HepG2 (cell line): ENCODE measurements around the gene PRM2. TPM values are rescaled to one million over a fixed set of nuclear protein-coding genes. Genes with fewer than 3 reads are reported as not detected.
A peak's percentile ranks its signal among the peaks of the same experiment; 100 is the strongest.

Experiments
- BRCA1 ChIP-seq: sonication (generic); formaldehyde crosslinking; IDR thresholded peaks from 2 replicates; pipeline ENCODE4 v1.4.0; 2020; ENCODE audit warnings: missing genetic modification reagents
- CBX2 ChIP-seq, 2 experiments: fragments of 200-600 bp in 1 of 2; sonication (generic); formaldehyde crosslinking in 1 of 2; IDR thresholded peaks; 2 replicates each; pipeline versions ENCODE4 v1.7.0 to v1.8.1; 2018 to 2022; ENCODE audit warnings: low read depth in 2 of 2, low read length in 1 of 2, mild to moderate bottlenecking in 1 of 2, missing genetic modification reagents in 1 of 2
- DNMT3B ChIP-seq: conservative IDR thresholded peaks from 2 replicates; pipeline ENCODE4 v1.6.1; 2016; ENCODE audit warnings: missing biosample characterization, control low read depth
- ISL2 ChIP-seq: sonication (generic); formaldehyde crosslinking; IDR thresholded peaks from 2 replicates; pipeline ENCODE4 v1.5.0; 2020; ENCODE audit warnings: missing genetic modification reagents
- KAT7 ChIP-seq: IDR thresholded peaks from 2 replicates; pipeline ENCODE4 v1.6.1; 2018; ENCODE audit warnings: borderline replicate concordance, missing compliant biosample characterization
- KLF9 ChIP-seq: IDR thresholded peaks from 2 replicates; pipeline ENCODE4 v1.6.1; 2016; ENCODE audit warnings: low read depth
- NFIB ChIP-seq: sonication (generic); formaldehyde crosslinking; IDR thresholded peaks from 2 replicates; pipeline ENCODE4 v1.9.0; 2021; ENCODE audit warnings: missing genetic modification reagents, mild to moderate bottlenecking, borderline replicate concordance
- ONECUT2 ChIP-seq: sonication (generic); formaldehyde crosslinking; IDR thresholded peaks from 2 replicates; pipeline ENCODE4 v1.4.0; 2020; ENCODE audit warnings: missing genetic modification reagents
- PITX1 ChIP-seq: sonication (generic); formaldehyde crosslinking; IDR thresholded peaks from 2 replicates; pipeline ENCODE4 v1.5.1; 2020; ENCODE audit warnings: mild to moderate bottlenecking, missing genetic modification reagents
- SMAD9 ChIP-seq: sonication (generic); formaldehyde crosslinking; IDR thresholded peaks from 2 replicates; pipeline ENCODE4 v1.5.1; 2020; ENCODE audit warnings: mild to moderate bottlenecking, missing genetic modification reagents
- TBL1XR1 ChIP-seq: fragments of 150-350 bp; IDR thresholded peaks from 2 replicates; pipeline ENCODE4 v1.6.1; 2014; ENCODE audit warnings: borderline replicate concordance, low read length; ENCODE audit not compliant: partially characterized antibody
- TFDP1 ChIP-seq: IDR thresholded peaks from 2 replicates; pipeline ENCODE4 v1.6.1; 2016; ENCODE audit warnings: missing compliant biosample characterization, missing genetic modification reagents, borderline replicate concordance
- ZFAT ChIP-seq: sonication (generic); formaldehyde crosslinking; conservative IDR thresholded peaks from 2 replicates; pipeline ENCODE4 v1.8.1; 2023; ENCODE audit warnings: missing genetic modification reagents, inconsistent platforms
- ZNF234 ChIP-seq: sonication (generic); formaldehyde crosslinking; conservative IDR thresholded peaks from 2 replicates; pipeline ENCODE4 v1.5.1; 2020; ENCODE audit warnings: mild to moderate bottlenecking, missing genetic modification reagents
- ZNF556 ChIP-seq: sonication (generic); formaldehyde crosslinking; IDR thresholded peaks from 2 replicates; pipeline ENCODE4 v1.4.0; 2020; ENCODE audit warnings: mild to moderate bottlenecking, missing genetic modification reagents, borderline replicate concordance
- ZNF781 ChIP-seq: sonication (generic); formaldehyde crosslinking; IDR thresholded peaks from 2 replicates; pipeline ENCODE4 v1.5.1; 2020; ENCODE audit warnings: borderline replicate concordance, mild to moderate bottlenecking, missing genetic modification reagents; ENCODE audit errors: not compliant biosample characterization
- ZNF83 ChIP-seq: sonication (generic); formaldehyde crosslinking; IDR thresholded peaks from 2 replicates; pipeline ENCODE4 v1.4.0; 2020; ENCODE audit warnings: missing genetic modification reagents, mild to moderate bottlenecking, borderline replicate concordance
- polyA plus RNA-seq, 8 experiments: library from polyadenylated mRNA; depleted of rRNA in 3 of 8; stranded (reverse) in 7 of 8; unstranded in 1 of 8; fragments of >200 nt; fragmentation: Illumina TruSeq in 4 of 8; extraction: Trizol in 4 of 8; gene quantifications; 2 replicates each; pipeline versions ENCODE4 v1.2.1 to v1.2.3, GENCODE V29; 2011 to 2016; ENCODE audit warnings: low read depth in 4 of 8, missing spikeins in 1 of 8, mixed read lengths in 1 of 8; ENCODE audit not compliant: insufficient read depth in 1 of 8
- total RNA-seq, 5 experiments: library from RNA; depleted of rRNA; stranded (reverse); fragments of >200 nt; fragmentation: Illumina TruSeq; extraction: Trizol; gene quantifications; 2 replicates each; pipeline ENCODE4 v1.2.3, GENCODE V29; 2016; ENCODE audit warnings: low read depth in 1 of 5
- TF ChIP-seq, protein P1 (sequence below): sonication (generic); formaldehyde crosslinking; IDR thresholded peaks from 2 replicates; pipeline ENCODE4 v1.5.1; 2020; ENCODE audit warnings: mild to moderate bottlenecking, missing genetic modification reagents, moderate library complexity
- TF ChIP-seq, protein P2 (sequence below): sonication (generic); formaldehyde crosslinking; IDR thresholded peaks from 2 replicates; pipeline ENCODE4 v1.4.0; 2020; ENCODE audit warnings: missing genetic modification reagents, borderline replicate concordance

The PRM2 gene
- total and polyA plus RNA-seq, 2 of the 13 experiments (the other 11 are each of a cell fraction or from before 2014, with no cell fraction given), result 0.54 TPM; not detected in 1

- TF ChIP-seq, protein P1, sequence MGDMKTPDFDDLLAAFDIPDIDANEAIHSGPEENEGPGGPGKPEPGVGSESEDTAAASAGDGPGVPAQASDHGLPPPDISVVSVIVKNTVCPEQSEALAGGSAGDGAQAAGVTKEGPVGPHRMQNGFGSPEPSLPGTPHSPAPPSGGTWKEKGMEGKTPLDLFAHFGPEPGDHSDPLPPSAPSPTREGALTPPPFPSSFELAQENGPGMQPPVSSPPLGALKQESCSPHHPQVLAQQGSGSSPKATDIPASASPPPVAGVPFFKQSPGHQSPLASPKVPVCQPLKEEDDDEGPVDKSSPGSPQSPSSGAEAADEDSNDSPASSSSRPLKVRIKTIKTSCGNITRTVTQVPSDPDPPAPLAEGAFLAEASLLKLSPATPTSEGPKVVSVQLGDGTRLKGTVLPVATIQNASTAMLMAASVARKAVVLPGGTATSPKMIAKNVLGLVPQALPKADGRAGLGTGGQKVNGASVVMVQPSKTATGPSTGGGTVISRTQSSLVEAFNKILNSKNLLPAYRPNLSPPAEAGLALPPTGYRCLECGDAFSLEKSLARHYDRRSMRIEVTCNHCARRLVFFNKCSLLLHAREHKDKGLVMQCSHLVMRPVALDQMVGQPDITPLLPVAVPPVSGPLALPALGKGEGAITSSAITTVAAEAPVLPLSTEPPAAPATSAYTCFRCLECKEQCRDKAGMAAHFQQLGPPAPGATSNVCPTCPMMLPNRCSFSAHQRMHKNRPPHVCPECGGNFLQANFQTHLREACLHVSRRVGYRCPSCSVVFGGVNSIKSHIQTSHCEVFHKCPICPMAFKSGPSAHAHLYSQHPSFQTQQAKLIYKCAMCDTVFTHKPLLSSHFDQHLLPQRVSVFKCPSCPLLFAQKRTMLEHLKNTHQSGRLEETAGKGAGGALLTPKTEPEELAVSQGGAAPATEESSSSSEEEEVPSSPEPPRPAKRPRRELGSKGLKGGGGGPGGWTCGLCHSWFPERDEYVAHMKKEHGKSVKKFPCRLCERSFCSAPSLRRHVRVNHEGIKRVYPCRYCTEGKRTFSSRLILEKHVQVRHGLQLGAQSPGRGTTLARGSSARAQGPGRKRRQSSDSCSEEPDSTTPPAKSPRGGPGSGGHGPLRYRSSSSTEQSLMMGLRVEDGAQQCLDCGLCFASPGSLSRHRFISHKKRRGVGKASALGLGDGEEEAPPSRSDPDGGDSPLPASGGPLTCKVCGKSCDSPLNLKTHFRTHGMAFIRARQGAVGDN, result peak; percentile 100
- 0 out of 2 replicates have a peak, but pooled peaks have one; percentile 35 for TF ChIP-seq BRCA1
- TF ChIP-seq ZNF781 (CRISPR knock-in tag), result peak; percentile 51
- no peak for TF ChIP-seq CBX2 (IDR thresholded peaks at IDR 0.05; ENCODE audit: low read depth, low read length)
- no peak for TF ChIP-seq CBX2 (CRISPR knock-in tag; IDR thresholded peaks at IDR 0.05; ENCODE audit: low read depth)
- TF ChIP-seq NFIB (CRISPR knock-in tag), result no peak
- TF ChIP-seq ZFAT (CRISPR knock-in tag), result no peak
- TF ChIP-seq, protein P2, sequence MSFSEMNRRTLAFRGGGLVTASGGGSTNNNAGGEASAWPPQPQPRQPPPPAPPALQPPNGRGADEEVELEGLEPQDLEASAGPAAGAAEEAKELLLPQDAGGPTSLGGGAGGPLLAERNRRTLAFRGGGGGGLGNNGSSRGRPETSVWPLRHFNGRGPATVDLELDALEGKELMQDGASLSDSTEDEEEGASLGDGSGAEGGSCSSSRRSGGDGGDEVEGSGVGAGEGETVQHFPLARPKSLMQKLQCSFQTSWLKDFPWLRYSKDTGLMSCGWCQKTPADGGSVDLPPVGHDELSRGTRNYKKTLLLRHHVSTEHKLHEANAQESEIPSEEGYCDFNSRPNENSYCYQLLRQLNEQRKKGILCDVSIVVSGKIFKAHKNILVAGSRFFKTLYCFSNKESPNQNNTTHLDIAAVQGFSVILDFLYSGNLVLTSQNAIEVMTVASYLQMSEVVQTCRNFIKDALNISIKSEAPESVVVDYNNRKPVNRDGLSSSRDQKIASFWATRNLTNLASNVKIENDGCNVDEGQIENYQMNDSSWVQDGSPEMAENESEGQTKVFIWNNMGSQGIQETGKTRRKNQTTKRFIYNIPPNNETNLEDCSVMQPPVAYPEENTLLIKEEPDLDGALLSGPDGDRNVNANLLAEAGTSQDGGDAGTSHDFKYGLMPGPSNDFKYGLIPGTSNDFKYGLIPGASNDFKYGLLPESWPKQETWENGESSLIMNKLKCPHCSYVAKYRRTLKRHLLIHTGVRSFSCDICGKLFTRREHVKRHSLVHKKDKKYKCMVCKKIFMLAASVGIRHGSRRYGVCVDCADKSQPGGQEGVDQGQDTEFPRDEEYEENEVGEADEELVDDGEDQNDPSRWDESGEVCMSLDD (CRISPR knock-in tag), result peak; percentile 84; the same call in 1 of the 2 replicates
- no peak for TF ChIP-seq ONECUT2 (CRISPR knock-in tag)
- TF ChIP-seq ISL2 (CRISPR knock-in tag), result 0 out of 2 replicates have a peak, but pooled peaks have one; percentile 57
- TF ChIP-seq DNMT3B (CRISPR knock-in tag), result no peak
- peak; percentile 85 for TF ChIP-seq KAT7
- peak; percentile 75 for TF ChIP-seq PITX1 (CRISPR knock-in tag)
- peak; percentile 77; the same call in 1 of the 2 replicates for TF ChIP-seq SMAD9 (CRISPR knock-in tag)
- peak; percentile 63; the same call in 1 of the 2 replicates for TF ChIP-seq TFDP1
- peak; percentile 71; the same call in 1 of the 2 replicates for TF ChIP-seq ZNF83
- no peak for TF ChIP-seq ZNF234 (CRISPR knock-in tag)
- no peak for TF ChIP-seq TBL1XR1
- no peak for TF ChIP-seq KLF9 (CRISPR knock-in tag)
- TF ChIP-seq ZNF556 (CRISPR knock-in tag), result no peak; the same call in none of the 2 replicates
Observed at GRCh38 chr16:11297492-11298142, 21.3 kb upstream of the PRM2 start (continued).
